Esophagus squamous epithelium (tissue), 5 donors: Measurements from ENCODE around the gene TGFB1I1. TPM values are rescaled to one million over a fixed set of nuclear protein-coding genes. Genes with fewer than 3 reads are reported as not detected.

Source experiments
- DNase-seq: peaks from one replicate; lab custom pipeline; 2025; lab: John Stamatoyannopoulos, UW
- H3K27ac ChIP-seq, 4 donors: fragments of 200-600 bp; sonication (generic); one replicate each; pipeline ENCODE4 v1.5.1; 2016 to 2019; ENCODE audit warnings: mild to moderate bottlenecking in 1 of 4
- H3K27me3 ChIP-seq, 4 donors: fragments of 200-600 bp; sonication (generic); 1 replicate in 3 of 4; 2 replicates in 1 of 4; pipeline versions ENCODE4 v1.5.1 to v1.6.0; 2017 to 2021; ENCODE audit warnings: antibody characterized with exemption in 1 of 4
- H3K36me3 ChIP-seq, 3 donors: fragments of 200-600 bp; sonication (generic); one replicate each; pipeline ENCODE4 v1.5.1; 2016 to 2019
- H3K4me1 ChIP-seq, 3 donors: fragments of 200-600 bp; sonication (generic); one replicate each; pipeline ENCODE4 v1.5.1; 2017 to 2019
- H3K4me3 ChIP-seq, 4 donors: fragments of 200-600 bp; sonication (generic); 1 replicate in 3 of 4; 2 replicates in 1 of 4; pipeline ENCODE4 v1.5.1; 2016 to 2019; ENCODE audit warnings: mild to moderate bottlenecking in 2 of 4, moderate library complexity in 1 of 4
- H3K9me3 ChIP-seq, 3 donors: fragments of 200-600 bp; sonication (generic); one replicate each; pipeline ENCODE4 v1.5.1; 2016 to 2019
- CTCF ChIP-seq, 6 experiments: fragments of 450-650 bp in 4 of 6; fragments of 200-600 bp in 2 of 6; sonication (generic) in 2 of 6; IDR thresholded peaks; one replicate each; pipeline ENCODE4 v1.5.1; 2016 to 2019; ENCODE audit warnings: antibody characterized with exemption in 6 of 6, mild to moderate bottlenecking in 4 of 6, moderate library complexity in 4 of 6
- POLR2A ChIP-seq, 4 donors: fragments of 450-650 bp; IDR thresholded peaks; one replicate each; pipeline ENCODE4 v1.6.1; 2017; ENCODE audit warnings: antibody characterized with exemption in 4 of 4, mild to moderate bottlenecking in 4 of 4, moderate library complexity in 3 of 4
- WGBS, 2 donors: methylation state at CpG; one replicate each; pipeline ENCODE4 v1.1.5; 2018; 5-methylcytosine and 5-hydroxymethylcytosine counted together
- intact Hi-C: fragments of 100-400 bp; cut with DNase I; formaldehyde crosslinking; loops from one replicate; pipeline ENCODE4 v1.15.0; 2022
- total RNA-seq, 4 donors: library from RNA; depleted of rRNA; stranded (reverse); fragments of >200 nt; gene quantifications; one replicate each; pipeline ENCODE4 v1.1.0, GENCODE V29; 2016
- donor health status: DM: yes; HTN: yes; CAD: no.

TGFB1I1 gene
- total RNA-seq, 4 donors from 2014 or later = 7.5 to 70.6 (median 11.1) TPM

DNA sequence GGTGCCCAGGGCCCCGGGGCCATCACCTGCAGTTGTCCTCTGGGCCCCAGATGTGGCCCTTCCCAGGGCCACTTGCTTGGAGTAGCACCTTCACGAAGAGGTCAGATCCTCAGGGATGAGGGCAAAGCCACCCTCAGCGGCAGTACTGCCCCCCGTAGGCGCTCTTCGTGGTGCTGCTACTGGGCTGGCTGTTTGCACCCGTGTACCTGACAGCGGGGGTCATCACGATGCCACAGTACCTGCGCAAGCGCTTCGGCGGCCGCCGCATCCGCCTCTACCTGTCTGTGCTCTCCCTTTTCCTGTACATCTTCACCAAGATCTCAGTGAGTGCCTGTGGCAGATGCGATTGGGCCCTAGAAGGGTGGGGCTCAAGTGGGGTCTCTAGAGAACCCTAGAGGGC, 13.6 kb downstream of the TGFB1I1 start:
- DNase-seq = no peak
- Histone ChIP-seq H3K27ac (no peak overlapping the region), H3K4me3 (no peak overlapping the region), H3K9me3 (no peaks in the 10 kb centered on the region), H3K4me1 (peaks cover 16 to 26% (median 19%) of the 10 kb centered on the region in 3 donors), H3K36me3 (peaks cover 0 to 8% (median 0%) of the 10 kb centered on the region in 3 donors), H3K27me3 (peaks cover 0 to 44% (median 0%) of the 10 kb centered on the region in 4 donors)
- intact Hi-C loops = no loop called here
- no peak for TF ChIP-seq CTCF (IDR thresholded peaks at IDR 0.05)
- TF ChIP-seq POLR2A (IDR thresholded peaks at IDR 0.05) = no peak
- WGBS, 2 donors = 91 to 94% methylated on average over 11 to 15 of the region's 17 CpGs

- Histone ChIP-seq H3K9me3 (no peaks in the 10 kb centered on the region), H3K4me1 (peaks cover 16 to 26% (median 19%) of the 10 kb centered on the region in 3 donors), H3K36me3 (peaks cover 0 to 13% (median 0%) of the 10 kb centered on the region in 3 donors), H3K4me3 (no peak overlapping the region), H3K27ac (no peak overlapping the region), H3K27me3 (peaks cover 0 to 44% (median 0%) of the 10 kb centered on the region in 4 donors)
- intact Hi-C loops = no loop called here
- no peak for DNase-seq
- TF ChIP-seq CTCF (IDR thresholded peaks at IDR 0.05) = no peak
- TF ChIP-seq POLR2A (IDR thresholded peaks at IDR 0.05) = no peak
- WGBS, 2 donors = no CpG with 5 or more reads among the region's 5 CpGs
Observed at GRCh38 chr16:31486045-31486444, 14.1 kb downstream of the TGFB1I1 start.

DNA sequence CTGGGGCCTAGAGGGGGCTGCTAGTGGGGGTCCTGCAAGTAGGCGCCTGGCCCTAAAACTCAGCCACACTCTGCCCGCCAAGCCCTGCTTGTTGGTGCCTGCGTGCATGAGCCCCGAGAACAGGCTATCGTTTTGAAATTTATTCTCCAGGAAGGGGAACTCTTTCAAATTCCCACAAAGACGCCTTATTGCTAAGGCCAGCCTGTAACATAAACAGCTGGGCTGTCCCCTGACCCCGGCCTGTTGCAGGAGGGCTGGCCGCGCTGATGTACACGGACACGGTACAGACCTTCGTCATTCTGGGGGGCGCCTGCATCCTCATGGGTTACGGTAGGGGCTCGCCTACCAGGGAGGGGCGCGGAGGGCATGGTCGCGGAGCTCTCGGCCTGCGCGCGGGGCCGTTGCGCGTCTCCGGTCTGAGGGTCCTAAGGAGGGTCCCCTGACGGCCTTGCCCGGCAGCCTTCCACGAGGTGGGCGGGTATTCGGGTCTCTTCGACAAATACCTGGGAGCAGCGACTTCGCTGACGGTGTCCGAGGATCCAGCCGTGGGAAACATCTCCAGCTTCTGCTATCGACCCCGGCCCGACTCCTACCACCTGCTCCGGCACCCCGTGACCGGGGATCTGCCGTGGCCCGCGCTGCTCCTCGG, 15.2 kb downstream of the TGFB1I1 start:
- 13 to 30% methylated on average over 5 to 19 of the region's 48 CpGs for WGBS, 2 donors
- DNase-seq = no peak

GRCh38 chr16:31487720-31488467, 15.9 kb downstream of the TGFB1I1 start:
- H3K36me3 ChIP-seq = peaks cover 0 to 31% (median 7%) of the 10 kb centered on the region in 3 donors
- intact Hi-C loops = no loop called here
- H3K27ac ChIP-seq = peak overlapping the region in 1 of 4 donors; percentile 4
- DNase-seq = no peak
- no peak for TF ChIP-seq CTCF (IDR thresholded peaks at IDR 0.05)
- TF ChIP-seq POLR2A (IDR thresholded peaks at IDR 0.05) = no peak
- peak overlapping the region; percentile 39 to 73 (median 55) for H3K4me3 ChIP-seq
- H3K9me3 ChIP-seq = no peaks in the 10 kb centered on the region
- WGBS, 2 donors = 0% methylated on average over 2 of the region's 60 CpGs; no CpG with 5 or more reads in 1 of the 2 donors
- H3K4me1 ChIP-seq = peaks cover 16 to 26% (median 19%) of the 10 kb centered on the region in 3 donors
- H3K27me3 ChIP-seq = peaks cover 0 to 44% (median 0%) of the 10 kb centered on the region in 4 donors

More for the DNA sequence above, 15.2 kb downstream of the TGFB1I1 start:
- intact Hi-C loops = no loop called here
- peaks cover 0 to 44% (median 0%) of the 10 kb centered on the region in 4 donors for H3K27me3 ChIP-seq
- H3K9me3 ChIP-seq = no peaks in the 10 kb centered on the region
- no peak for TF ChIP-seq POLR2A (IDR thresholded peaks at IDR 0.05)
- TF ChIP-seq CTCF (IDR thresholded peaks at IDR 0.05) = no peak
- H3K36me3 ChIP-seq = peaks cover 0 to 24% (median under 1%) of the 10 kb centered on the region in 3 donors
- H3K27ac ChIP-seq = no peak overlapping the region
- peaks cover 16 to 26% (median 19%) of the 10 kb centered on the region in 3 donors for H3K4me1 ChIP-seq
- peak overlapping the region; percentile 39 to 73 (median 55) for H3K4me3 ChIP-seq
